ENCODE measurements around the gene RAB34. TPM values are rescaled to one million over a fixed set of nuclear protein-coding genes. Genes with fewer than 3 reads are reported as not detected.
"Not testable (repeated sequence)": the region's sequence is repeated elsewhere in the genome, so short reads cannot be mapped to it uniquely, and the experiment has no call there.

RAB34 gene
- polyA plus RNA-seq, 4 donors: 179 to 191 (median 185) TPM

DNA sequence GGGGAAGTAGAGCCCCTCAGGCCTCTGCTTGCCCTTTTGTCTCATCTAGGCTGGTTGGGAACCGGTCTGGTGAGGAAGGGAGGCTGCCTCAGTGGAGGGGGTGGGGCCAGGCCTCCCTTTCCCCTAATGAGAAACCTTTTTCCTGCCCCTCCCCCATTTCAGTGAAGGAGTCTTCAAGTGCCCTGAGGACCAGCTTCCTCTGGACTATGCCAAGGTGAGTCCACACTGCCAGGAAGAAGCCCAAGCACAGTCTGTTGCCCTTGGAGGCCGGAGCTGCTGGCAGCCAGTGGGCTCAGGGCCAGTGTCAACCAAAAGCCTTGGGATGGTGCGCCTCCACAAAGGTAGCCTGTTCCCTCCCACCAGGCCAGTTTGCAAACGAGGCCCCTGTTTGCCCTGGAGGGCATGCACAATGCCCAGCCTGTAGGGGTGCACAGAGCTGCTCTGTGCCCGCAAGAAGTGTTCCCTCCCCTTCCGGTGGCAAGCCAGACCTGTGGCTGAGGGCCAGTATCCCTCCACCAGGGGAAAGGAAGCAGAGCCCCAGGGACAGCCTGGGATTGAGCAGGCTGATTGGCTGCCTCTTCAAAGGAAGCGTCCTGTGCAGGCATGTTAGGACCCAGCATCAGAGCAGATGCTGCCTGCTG is 29.5 kb upstream of the RAB34 start:
- DNase-seq (ENCODE audit: low read depth in 4 of 4, low spot score in 3 of 4): no peak

DNA sequence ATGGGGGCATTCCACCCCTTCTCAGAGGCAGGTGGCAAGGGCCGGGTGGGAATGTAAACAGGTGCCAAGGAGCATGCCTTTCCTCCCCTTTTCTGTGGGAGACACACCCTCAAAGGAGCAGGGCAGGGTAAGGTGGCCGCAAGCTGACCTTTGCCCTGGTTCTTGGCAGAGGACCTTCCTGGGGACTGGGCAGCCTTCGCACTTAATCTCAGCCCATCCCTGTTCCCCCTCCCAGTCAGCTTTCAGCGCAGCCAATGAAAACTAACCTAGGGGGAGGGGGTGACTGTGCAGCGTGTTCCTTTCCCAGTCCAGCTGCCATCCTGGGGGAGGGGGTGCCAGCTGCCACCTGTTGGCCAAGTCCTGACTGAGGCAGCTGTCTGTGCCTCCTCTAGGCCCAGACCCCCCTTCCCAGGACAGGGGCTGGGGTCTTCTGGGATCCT is 29.0 kb upstream of the RAB34 start:
- no peak for DNase-seq (ENCODE audit: low read depth in 4 of 4, low spot score in 3 of 4)

DNA sequence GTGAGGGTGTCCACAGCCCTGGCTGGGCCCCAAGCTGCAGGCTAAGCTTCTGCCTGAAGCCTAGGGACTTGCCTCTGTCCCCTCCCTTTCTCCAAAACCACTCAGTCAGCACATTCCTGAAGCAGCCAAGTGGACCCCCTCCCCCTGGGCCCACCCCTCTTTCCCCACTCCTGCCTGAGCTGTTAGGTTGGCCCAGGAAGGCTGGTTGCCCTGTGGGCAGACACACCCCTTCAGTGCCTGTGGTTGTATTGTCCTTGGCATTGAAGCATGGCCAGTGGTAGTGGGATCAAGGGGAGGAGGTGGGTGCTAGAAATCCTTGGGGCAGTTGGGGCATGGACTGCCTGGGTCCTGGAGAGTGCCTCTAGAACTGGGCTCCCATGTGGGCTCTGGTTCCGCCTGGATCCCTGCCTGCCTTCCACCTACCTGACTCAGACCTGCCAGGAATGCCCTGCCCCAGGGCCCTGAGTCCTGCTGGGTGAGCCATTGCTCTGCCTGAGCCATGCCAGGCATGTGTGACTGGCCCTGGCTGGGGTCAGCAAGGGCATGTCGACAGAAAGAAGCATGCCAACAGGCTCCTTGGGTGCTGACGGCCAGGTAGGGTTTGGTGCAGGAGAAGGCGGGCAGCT is 28.2 kb upstream of the RAB34 start:
- DNase-seq (ENCODE audit: low read depth in 4 of 4, low spot score in 3 of 4): peak in 1 of 4 donors; percentile 50

DNA sequence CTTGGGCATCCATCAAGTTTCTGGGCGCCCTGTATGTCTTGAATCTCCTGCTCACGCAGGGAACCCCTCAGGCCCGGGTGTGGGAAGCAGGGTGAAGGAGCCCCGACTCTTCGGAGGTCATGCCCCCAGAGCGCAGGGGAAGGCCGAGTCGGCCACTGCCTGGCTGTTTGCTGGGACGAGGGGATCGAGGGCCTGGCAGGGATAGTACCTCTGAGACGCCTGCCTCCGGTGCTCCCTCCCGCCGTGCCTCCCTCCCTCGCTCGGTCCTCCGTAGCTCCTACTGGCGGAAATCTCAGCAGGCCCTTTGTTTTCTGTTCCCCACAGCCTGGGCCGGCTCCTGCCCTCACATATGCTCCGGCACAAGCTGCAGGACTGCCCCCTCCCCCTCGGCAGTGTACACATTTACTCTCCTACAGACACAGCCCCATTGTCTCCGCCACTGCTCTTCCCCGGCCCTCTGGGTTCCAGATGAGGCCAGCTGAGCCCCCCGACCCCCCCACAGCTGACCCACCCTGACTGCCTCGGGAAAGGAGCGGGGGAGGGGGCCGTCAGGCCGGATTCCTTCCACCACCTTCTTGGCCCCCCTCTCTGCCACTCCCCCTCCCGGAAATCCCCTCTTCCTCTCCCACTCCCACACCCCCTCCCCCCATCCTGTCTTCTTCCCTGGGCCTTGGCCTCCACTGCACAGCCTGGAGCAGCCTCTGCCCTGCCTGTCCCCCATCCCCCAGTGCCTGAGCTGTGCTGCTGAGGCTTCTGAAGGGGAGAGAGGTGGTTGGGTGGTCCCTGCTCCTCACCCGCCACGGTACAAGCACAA is 27.5 kb upstream of the RAB34 start:
- peak in 1 of 4 donors; percentile 63 for DNase-seq (ENCODE audit: low read depth in 4 of 4, low spot score in 3 of 4)

DNA sequence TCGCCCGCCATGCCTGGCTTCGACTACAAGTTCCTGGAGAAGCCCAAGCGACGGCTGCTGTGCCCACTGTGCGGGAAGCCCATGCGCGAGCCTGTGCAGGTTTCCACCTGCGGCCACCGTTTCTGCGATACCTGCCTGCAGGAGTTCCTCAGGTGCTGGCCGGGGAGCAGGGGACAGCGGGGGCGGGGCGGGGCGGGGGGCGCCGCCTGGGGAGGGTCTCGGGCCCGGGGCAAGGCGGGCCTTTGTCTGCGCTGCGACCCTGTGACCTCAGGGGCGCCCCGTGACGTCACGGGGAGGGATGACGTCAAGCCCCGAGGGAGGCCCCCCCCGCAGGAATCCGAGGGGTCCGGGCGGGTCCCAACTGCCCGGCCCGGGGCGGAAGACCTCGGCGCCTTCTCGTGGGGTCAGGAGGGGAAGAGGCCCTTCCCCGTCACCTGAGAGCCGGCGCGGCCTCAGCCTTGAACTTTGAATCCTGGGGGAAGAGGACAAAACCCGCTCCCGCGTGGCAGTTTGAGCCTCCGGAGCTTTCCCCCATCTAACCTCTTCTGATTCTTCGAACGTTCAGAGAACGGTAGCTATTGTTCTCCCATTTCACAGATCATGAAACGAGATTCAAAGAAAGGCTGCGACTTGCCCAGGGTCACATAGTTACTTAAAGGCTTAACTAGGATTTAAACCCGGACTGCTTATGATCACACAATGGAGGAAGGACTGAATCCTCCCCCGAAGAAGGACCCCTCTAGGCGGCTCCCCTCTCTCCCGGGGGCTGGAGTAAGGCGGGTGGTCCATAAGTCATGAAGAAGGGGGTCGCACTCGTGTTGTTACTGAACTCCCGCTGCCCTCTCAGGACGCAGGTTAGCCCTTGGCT is 26.7 kb upstream of the RAB34 start:
- DNase-seq (ENCODE audit: low read depth in 4 of 4, low spot score in 3 of 4): no peak

DNA sequence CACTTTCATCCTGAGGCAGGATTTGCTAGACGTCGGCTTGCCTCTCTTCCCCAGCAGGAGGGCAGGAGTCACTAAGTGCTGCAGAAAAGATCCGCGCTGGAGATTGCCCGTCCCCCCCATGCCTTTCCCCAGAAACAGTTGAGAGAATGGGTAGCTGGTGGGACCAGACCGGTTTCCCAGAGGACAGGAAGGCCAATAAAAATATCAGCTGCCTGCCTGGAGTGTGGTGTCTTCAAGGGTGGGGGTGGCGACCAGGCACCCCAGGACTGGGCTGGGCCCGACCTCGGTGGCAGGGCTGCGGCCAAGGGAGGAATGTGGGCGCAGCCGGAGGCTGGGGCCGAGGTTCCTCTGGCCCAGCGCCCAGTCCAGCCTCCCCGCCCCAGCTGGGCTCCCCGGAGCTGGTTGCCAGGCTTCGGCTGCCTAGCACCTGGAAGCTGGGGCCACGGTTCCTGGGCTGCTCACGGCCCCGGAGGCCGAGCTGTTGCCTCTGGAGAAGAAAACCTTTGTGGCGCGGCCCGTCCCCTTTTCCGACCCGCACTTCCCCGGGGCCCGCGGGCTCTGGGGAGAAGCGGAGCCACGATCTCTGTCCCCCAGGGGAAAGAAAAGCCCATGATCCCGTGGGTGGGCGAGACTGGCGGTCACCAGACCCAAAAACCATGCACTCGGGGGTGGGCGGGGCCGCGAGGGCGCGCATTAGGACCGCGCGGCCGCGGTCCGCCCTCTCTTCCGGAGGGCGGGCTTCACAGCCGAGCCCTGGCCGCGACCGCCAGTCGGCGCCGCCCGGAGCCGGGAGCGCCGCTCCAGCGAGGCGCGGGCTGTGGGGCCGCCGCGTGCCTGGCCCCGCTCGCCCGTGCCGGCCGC is 25.8 kb upstream of the RAB34 start, which contains the start of gene TRAF4:
TSS of gene TRAF4 (plus strand) at position 769 of the 861 bp plus-strand sequence. CDS start 102 bp downstream, outside the sequence.
- DNase-seq (ENCODE audit: low read depth in 4 of 4, low spot score in 3 of 4): peak in 3 of 4 donors; percentile 46 to 79 (median 76)

DNA sequence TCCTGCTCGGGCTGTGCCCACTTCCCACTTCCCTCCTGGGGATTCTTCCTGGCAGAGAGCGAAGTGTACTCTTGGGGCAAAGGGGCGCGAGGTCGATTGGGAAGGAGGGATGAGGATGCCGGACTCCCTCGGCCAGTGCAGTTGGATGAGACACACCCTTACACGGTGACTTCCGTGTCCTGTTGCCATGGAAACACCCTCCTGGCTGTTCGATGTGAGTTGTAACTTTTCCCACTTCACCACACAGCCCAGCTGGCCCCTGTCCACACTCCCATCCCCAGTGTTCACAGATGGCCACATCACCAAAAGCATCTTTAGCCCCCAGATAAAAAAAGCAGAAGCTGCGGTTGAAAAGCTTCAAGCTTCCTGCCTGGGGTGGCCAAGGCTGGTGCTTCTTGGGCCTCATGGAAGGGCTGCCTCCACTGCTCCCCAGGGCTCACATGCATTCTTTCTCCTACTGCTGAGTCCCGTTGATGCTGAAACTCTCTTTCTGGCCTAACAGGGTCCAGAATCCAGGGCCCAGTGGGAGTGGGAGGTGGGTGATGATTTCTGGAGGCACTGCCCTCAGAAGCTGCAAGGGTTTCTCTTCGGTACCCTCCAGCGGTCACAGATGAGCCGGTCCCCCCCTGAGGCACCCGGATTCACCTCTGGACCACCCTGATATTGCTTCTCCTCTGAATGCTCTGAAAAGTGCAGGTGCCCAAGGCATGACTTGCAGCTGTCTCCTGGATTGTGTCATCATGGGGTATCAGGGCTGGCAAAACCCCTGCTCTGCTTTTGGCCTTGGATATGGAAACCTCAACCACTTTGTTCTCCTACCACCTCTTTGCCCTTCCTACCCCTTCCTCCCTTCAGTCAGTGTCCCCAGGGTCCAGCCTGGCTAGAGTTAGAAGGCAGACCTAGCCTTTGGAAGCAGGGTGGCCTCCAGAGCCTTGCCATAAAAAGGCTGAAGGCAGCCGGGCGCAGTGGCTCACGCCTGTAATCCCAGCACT is 24.0 kb upstream of the RAB34 start:
- no peak for DNase-seq (ENCODE audit: low read depth in 4 of 4, low spot score in 3 of 4)

DNA sequence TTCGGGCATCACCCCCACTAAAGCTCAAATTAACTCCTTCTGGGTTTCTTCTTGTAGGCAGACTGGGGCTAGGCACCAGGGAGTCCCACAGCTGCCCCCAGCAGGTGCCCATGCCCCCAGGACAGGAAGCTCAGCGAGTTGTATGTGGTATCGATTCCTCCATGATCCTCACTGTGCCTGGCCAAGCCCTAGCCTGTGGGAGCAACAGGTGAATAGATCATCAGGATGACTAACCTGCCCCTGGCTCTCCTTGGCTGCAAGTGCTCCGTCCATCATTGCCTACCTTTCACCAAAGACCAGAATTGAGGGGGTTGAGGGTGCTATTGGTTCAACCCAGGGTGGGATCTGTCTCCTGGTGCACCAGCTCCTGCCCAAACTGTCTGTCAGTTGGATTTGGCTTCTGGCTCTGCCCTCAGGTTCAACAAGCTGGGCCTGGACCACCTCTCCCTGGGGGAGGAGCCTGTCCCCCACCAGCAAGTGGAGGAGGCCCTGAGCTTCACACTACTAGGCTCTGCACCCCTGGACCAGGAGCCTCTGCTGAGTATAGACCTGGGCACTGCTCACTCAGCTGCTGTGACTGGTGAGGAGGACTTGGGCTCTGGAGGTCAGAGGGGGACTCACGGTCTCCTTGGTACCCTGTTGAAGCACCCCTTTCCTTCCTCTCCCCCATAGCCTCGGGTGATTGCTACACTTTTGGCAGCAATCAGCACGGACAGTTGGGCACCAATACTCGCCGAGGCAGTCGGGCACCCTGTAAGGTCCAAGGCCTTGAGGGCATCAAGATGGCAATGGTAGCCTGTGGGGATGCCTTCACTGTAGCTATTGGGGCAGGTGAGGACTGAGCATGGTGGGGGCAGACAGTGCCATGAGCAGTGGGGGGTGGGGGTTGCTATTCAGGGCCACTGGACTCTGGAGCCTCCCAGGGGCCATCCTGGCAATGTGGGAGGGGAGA is 23.0 kb upstream of the RAB34 start:
- DNase-seq (ENCODE audit: low read depth in 4 of 4, low spot score in 3 of 4): no peak

DNA sequence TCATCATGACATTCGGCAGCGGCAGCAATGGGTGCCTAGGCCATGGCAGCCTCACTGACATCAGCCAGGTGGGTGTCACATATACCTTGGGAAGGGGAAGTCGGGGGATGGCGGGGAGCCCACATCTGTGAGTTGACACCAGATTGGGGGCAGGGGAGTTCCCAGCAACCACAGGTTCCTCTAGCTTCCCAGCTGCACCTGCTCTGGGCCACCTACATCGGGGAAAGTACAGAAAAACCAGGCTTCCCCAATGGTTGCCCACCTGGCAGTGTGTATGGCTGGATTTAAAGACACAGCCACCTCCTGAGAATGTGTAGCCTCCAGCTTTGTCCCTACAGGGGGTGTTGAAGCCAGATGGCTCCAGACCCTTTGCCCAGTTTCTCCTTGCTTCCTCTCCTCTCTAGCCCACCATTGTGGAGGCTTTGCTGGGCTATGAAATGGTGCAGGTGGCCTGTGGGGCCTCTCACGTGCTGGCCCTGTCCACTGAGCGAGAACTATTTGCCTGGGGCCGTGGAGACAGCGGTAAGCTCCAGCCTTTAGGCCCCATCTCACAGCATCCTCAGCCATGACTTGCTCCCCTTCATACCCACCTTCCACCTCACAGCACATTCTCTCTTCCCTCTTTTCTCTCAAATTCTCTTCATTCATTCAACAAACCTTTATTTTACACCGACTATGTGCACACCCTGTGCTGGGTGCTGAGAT is 21.2 kb upstream of the RAB34 start:
- no peak for DNase-seq (ENCODE audit: low read depth in 4 of 4, low spot score in 3 of 4)

DNA sequence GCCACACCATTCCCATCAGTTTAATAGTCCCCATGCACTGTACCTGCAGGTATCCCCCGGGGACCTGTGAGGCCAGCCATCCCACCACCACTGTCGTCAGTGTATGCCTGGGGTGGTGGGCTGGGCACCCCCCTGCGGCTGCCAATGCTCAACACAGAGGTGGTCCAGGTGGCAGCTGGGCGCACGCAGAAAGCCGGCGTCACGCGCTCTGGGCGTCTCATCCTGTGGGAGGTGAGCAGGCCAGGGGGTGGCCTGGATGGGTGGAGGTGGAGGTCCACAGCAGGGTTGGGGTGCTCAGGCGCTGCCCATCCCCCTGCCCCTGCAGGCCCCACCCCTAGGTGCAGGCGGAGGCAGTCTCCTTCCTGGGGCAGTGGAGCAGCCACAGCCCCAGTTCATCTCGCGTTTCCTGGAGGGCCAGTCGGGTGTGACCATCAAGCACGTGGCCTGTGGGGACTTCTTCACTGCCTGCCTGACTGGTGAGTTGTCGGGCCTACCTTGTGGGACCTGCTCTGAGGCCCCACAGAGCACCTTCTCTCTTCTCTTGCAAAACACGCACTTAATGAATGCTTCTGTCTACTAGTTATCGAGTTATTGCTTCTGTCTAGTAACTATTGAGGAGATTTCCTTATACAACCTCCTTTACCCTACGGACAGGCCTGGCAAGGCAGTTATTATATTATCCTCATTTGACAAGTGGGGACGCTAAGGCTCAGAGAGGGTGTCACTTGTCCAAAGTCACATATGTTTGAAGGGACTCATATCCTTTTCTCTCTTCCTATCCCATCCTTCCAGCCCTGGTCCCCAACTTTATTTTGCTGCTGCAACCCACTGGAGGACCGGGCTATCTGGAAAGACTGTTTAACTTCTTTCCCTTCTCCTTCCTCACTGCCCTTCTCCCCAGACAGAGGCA is 20.4 kb upstream of the RAB34 start:
- DNase-seq (ENCODE audit: low read depth in 4 of 4, low spot score in 3 of 4): no peak

DNA sequence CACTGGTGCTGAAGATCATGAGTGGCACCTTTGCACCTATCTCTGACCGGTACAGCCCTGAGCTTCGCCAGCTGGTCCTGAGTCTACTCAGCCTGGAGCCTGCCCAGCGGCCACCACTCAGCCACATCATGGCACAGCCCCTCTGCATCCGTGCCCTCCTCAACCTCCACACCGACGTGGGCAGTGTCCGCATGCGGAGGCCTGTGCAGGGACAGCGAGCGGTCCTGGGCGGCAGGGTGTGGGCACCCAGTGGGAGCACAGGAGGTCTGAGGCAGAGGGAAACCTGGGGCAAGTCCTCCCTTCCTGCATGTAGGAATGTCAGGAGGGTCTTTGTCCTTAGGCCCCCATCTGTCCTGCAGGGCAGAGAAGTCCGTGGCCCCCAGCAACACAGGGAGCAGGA is 19.6 kb upstream of the RAB34 start:
- DNase-seq (ENCODE audit: low read depth in 4 of 4, low spot score in 3 of 4): no peak

DNA sequence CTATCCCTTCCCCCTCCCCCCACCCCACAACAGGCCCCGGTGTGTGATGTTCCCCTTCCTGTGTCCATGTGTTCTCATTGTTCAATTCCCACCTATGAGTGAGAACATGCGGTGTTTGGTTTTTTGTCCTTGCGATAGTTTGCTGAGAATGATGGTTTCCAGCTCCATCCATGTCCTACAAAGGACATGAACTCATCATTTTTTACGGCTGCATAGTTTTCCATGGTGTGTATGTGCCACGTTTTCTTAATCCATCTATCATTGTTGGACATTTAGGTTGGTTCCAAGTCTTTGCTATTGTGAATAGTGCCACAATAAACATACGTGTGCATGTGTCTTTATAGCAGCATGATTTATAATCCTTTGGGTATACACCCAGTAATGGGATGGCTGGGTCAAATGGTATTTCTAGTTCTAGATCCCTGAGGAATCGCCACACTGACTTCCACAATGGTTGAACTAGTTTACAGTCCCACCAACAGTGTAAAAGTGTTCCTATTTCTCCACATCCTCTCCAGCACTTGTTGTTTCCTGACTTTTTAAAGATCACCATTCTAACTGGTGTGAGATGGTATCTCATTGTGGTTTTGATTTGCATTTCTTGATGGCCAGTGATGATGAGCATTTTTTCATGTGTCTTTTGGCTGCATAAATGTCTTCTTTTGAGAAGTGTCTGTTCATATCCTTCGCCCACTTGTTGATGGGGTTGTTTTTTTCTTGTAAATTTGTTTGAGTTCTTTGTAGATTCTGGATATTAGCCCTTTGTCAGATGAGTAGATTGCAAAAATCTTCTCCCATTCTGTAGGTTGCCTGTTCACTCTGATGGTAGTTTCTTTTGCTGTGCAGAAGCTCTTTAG is 18.5 kb upstream of the RAB34 start:
- not testable (repeated sequence) for DNase-seq (ENCODE audit: low read depth in 4 of 4, low spot score in 3 of 4)

DNA sequence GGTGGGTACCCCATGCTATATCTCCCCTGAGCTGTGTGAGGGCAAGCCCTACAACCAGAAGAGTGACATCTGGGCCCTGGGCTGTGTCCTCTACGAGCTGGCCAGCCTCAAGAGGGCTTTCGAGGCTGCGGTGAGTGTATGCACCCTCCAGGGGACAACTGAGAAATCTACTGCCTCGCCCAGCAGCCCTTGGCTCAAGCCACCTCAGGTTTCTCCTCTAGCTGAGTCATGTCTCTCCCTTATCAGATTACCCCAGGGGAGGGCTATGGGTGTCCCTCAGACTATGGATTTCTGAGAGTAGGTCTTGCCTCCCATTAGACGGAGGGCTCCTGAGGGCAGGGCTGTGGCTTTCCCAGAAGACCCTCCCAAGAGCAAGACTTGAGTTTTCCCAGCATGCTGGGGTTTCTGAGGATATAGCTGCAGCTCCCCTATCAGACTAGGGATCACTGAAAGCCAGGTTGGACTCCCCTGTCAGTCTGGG is 17.6 kb upstream of the RAB34 start:
- no peak for DNase-seq (ENCODE audit: low read depth in 4 of 4, low spot score in 3 of 4)

DNA sequence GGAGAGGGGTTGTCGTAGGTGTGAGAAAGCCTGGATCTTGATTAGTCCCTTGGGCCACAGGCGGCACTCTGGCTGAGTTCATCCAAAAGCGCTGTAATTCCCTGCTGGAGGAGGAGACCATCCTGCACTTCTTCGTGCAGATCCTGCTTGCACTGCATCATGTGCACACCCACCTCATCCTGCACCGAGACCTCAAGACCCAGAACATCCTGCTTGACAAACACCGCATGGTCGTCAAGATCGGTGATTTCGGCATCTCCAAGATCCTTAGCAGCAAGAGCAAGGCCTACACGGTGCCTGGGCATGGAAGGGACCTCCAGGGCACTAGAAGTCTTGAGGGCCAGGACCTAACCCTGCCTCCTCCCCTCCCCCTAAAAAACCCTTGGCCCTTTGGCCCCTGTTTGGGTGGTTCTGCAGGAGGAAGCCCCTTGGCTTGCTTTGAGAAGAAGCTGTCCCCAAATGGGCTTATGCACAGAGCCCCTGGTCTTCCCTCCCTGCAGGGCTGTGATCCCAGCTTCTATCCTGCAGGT is 17.1 kb upstream of the RAB34 start:
- no peak for DNase-seq (ENCODE audit: low read depth in 4 of 4, low spot score in 3 of 4)

All from left renal pelvis (tissue), 4 donors.